Esophagus muscularis mucosa (tissue), 4 donors: ENCODE data around the gene MYL5.

Experiments
- CTCF ChIP-seq, 3 experiments: fragments of 200-600 bp in 2 of 3; fragments of 450-650 bp in 1 of 3; sonication (generic) in 2 of 3; IDR thresholded peaks; one replicate each; pipeline ENCODE4 v1.5.1; 2017 to 2019; ENCODE audit warnings: antibody characterized with exemption in 3 of 3, mild to moderate bottlenecking in 2 of 3, moderate library complexity in 1 of 3
- EP300 ChIP-seq: sonication (generic); formaldehyde crosslinking; IDR thresholded peaks from one replicate; pipeline ENCODE4 v1.6.1; 2017; ENCODE audit warnings: antibody characterized with exemption
- POLR2A ChIP-seq: fragments of 450-650 bp; IDR thresholded peaks from one replicate; pipeline ENCODE4 v1.6.1; 2017; ENCODE audit warnings: antibody characterized with exemption, moderate library complexity, mild to moderate bottlenecking, low read depth

- no peak for TF ChIP-seq EP300
- TF ChIP-seq CTCF (IDR thresholded peaks at IDR 0.05), result no peak
- no peak for TF ChIP-seq POLR2A
Observed at GRCh38 chr4:676871-677235, 2.5 kb downstream of the MYL5 start.
